GM21529 (cell line): ENCODE measurements around the gene IPO11.

ENCODE experiments used
- ATAC-seq: cut with Tn5 transposase; IDR thresholded peaks from one replicate; pipeline ENCODE4 v1.9.1; 2021; ENCODE audit not compliant: unreplicated experiment

The IPO11 gene

DNA sequence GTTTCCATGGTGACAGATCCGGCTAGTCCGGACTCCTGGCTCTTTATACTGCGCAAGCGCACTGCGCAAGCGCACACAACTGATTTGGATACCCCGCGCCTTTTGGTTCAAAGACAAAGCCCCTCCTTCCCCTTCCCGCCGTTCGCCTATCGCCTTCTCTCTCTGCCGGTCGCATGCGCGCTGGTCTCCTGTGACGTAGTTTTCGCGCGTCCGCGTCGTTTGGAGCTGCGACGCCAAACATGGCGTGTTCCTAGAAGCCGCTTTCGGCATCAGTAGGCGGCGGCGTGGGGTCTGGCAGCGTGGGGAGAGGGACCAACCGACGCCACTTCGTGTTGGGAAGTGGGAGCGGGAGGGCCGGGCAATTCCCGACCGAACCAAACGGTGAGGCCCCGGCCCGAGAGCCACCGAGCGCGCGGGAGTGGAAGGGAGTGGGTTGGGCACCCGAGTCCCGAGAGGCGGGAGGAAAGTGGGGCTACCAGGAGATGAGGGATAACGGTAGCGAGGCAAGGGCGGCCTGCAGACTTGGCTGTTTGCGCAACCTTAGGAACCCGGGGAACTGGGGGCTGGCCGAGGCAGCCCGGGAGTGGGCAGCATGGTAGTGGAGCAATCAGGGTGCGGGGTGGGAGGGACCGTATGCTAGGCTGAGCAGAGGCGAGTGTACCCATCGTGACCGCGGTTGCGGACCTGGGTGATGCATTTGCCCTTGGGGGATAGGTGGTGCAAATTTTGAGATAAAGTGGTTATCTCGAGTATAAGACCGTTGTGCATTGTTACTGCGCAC, at the start of gene IPO11:
Gene IPO11, plus strand, starts transcription at position 215 of the 781 bp plus-strand sequence. CDS start 24,517 bp downstream, outside the sequence.
- peak; percentile 97 for ATAC-seq

DNA sequence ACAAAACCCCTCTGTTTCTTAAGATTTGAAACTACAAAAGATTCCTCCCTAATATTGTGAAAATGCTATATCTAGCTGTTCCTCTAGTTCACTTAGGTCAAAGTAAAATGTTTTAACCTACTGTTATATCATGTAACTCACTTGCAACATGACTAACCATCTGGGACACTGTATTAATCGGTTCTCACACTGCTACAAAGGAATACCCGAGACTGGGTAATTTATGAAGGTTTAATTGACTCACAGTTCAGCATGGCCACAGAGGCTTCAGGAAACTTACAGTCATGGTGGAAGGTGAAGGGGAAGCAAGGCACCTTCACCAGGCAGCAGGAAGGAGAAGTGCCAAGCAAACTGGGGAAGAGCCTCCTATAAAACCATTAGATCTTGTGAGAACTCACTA, 43.5 kb upstream of the IPO11 start:
- no peak for ATAC-seq

DNA sequence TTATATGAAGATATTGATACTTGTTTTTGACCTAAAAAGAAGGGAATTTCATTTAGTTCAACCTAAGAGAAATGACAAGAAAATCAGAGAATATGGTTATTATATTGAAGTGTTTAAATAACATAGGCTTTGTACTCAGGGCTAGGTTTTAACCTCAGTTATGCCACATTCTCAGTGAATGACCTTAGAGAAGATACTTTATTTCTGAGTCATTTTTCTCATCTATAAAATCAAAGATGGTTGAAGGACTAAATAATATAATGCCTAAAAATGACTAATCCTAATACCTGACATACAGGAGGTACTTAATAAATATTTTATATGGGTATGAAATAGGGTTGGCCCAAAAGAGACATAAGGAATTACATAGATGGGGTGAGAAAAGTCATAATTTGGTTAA, 41.2 kb upstream of the IPO11 start:
- ATAC-seq: no peak

DNA sequence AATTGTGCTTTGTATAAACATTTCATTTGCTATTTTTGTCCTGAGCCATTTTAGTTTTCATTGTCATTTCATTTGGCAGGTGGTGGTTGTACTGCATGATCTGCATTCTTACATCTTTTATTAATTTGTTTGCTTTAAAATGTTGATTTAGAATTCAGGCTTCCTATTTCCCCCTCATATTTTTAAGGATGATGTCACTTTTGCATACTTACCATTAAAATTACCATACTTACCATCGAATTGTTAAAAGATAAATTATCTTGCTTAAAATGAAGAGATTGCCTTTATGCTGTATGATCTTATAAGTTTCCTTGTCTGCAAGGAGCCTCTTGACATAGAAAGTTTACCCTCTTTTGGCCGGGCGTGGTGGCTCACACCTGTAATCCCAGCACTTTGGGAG, 40.0 kb upstream of the IPO11 start:
- ATAC-seq: no peak

DNA sequence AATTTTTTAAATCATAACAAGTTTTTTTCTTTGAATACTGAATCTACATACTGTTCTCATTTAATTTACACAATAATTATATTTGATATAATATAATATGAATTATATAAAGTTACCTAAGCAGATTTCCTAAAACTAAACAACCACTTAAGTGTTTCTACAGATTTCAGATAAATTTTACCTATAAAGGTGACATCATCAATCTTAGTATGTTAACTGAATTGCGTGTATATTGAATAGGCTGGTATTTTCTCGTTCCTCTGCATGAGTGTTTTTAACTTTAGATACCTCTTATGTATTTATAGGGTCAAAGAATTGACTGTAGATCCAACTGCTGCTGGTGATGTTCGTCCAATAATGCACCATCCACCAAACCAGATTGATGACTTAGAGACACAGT, 39.2 kb upstream of the IPO11 start:
- no peak for ATAC-seq

DNA sequence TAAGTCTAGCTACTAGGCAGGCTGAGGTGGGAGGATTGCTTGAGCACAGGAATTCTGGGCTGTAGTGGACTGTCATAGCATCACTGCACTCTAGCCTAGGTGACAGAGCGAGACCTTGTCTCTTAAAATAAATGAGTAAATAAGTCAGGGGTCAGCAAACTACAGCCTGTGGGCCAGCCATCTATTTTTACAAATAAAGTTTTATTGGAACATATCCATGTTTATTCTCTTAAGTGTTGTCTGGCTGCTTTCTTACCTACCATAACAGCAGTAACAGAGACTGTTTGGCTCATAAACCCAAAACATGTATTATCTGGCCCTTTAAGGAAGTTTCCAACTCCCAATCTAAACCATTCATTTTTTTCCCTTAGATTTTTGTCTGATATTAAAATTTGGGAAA, 38.5 kb upstream of the IPO11 start:
- no peak for ATAC-seq

DNA sequence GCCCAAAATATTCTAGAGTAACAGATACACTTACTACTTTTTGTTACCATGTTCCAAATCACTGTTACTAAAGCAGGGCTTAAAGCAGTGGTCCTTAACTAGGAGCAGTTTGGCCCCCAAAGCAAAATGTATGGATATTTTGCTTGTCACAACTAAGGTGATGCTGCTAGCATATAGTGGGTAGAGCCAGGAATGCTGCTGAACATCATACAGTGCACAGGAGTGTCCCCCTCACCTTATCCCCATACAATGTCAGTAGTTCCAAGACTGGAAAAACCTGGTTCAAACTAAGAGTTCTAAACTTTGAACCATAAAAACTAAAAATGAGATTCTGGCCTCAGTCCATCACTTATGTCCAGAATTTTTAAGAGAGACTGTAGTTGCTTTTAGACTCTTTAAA, 36.9 kb upstream of the IPO11 start:
- no peak for ATAC-seq

DNA sequence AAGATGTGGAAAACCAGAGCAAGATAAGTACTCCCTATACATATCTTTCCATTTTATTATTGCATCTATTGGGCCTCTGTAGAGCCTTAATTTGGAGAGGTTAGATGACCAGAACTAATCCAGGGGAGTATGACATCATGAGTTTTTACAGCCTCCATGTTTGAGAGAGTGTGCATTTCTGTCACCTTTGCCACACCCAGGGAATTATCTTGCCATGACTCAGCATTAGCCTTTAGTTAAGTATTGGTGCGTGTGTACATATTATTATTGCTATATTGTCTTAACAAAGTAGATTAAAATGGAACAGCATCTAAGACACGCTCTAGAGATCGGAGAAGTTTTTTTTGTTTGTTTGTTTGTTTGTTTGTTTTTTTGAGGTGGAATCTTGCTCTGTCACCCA, 36.5 kb upstream of the IPO11 start:
- no peak for ATAC-seq

DNA sequence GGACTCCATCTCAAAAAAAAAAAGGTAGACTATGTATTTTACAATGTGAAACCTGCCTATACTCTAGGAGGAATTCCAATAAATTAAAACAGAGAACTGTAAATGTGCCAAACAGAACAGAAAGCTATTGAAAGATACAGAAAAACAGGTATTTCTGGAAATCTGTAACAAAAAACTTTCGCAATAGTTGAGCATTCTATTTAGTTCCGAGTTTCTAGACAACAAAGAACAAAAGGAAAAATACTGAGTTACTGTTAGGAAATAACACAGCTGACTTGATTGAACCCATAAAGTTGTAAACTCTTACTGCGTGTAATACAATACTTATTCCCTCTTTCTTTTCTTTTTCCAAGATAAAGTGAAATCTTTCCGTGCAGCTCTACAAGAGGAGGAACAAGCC, 27.4 kb upstream of the IPO11 start:
- no peak for ATAC-seq

DNA sequence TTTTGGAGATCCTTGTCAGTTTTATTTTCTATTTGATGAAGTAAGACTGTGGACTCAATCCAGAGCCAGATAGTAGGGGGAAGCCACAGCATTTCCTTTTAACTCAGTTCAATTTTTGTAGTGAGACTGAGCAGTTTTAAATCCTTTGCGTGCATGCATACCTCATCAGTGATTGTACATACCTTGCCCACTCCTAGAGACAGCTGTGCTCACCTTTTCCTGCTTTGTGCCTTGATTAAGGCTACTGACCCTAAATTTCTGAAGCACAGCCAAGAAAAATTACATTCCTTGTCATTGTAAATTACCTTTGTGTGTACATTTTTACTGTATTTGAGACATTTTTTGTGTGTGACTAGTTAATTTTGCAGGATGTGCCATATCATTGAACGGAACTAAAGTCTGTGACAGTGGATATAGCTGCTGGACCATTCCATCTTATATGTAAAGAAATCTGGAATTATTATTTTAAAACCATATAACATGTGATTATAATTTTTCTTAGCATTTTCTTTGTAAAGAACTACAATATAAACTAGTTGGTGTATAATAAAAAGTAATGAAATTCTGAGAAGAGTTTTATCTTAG, 26.7 kb upstream of the IPO11 start:
- no peak for ATAC-seq

DNA sequence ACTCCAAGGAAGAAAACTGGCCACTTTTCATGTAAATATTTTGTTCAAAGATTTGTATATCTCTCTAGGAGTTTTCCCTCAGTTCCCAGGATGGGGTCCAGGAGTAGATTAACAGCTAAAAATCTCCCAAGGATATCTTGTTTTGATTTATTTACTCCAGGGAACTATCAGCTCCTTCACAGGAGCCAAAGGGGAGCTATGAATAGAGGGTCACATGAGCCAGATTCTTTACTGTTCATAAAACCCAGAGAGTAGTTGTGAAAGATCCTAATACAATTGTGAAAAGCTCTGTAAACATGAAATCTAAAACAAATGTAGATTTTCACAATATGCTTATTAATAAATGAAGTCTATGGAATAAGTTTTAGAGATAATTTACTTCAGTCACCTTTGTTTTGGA, 25.7 kb upstream of the IPO11 start:
- ATAC-seq: no peak

DNA sequence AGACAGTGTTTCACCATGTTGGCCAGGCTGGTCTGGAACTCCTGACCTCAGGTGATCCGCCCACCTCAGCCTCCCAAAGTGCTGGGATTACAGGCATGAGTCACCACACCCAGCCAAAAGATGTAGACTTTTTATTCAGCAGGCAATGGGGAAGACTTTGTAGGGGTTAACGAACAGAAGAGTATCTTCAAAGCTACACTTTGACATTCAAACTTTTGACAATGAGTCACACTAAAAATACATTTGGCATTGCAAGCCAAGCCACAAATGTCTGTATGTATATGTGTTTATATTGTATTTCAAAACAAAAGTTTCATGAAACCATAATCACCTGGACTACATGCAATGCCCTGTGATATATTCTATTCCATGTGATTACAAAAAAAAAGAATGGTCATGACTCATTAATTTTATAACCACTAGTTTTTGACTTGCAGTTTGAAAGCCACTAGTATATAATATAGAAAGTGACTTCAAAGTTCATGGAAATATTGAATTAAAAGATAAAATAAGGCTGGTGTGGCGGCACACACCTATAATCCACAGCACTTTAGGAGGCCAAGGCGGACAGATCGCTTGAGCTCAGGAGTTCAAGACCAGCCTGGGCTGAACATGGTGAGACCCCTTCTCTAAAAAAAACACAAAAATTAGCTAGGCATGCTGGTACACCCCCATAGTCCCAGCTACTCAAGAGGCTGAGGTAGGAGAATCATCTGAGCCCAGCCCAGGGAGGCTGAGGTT, 17.2 kb upstream of the IPO11 start:
- no peak for ATAC-seq

DNA sequence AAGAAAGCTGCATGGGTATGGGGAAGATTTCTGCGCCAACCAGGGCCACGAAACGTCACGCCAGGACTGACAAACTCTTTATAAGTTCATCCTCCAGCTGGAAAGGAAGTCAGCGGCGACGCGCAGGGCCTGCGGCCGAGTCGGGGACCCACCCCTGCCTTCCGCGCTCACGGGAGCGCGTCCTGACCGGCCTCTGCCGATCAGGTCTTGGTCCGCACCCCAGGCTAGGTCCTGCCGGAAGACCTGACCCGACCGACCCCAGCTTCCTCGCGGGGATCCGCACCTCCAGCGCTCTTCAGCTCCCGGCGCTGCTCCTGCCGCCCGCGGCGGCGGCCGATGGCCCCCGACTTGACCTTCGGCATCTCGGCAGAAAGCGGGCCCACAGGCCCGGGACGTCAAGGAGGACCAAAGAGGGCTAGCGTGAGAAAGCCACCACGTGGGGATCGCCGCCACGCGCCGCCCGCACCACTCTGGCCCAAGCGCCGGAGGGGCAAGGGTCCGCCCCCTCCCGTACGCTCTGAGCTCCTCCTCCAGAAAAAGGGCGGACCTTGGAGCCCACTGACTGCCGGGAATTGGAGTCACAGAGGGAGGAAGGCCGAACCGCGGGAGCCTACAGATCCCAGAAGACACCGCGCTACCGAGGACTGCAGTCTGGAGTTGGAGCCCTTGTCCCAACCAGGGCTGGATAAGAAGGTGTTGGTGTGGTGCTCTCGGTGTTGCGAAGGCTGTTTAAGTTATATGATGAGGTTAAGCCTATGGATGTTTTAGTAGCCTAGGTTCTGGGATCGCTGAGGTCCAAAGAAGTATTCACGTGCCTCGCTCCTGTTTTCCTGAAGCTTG, 8.9 kb upstream of the IPO11 start, which contains the start of gene DIMT1:
Gene DIMT1, minus strand, starts transcription at position 495 of the 840 bp plus-strand sequence. Its CDS starts 133 bp downstream, at position 362.
- ATAC-seq: peak; percentile 95

DNA sequence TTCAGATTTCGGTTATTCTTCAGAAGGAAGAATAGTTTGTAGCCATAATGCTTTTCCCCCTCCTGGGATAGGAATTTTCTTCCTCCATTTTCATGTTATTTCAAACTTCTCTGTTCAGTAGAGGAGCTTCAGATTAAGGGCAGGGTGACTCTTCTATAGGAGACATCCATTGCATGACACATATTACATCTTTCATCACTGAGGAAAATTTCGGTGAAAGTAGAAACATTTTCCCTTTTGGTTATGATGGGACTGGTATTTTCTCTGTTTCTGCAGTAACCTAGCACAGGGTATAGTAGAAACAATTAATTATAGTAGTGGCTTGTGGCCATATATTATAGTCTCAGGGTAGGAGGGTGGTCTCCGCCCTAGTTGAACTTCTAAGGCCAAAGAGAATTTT, 1.1 kb downstream of the IPO11 start:
- no peak for ATAC-seq

DNA sequence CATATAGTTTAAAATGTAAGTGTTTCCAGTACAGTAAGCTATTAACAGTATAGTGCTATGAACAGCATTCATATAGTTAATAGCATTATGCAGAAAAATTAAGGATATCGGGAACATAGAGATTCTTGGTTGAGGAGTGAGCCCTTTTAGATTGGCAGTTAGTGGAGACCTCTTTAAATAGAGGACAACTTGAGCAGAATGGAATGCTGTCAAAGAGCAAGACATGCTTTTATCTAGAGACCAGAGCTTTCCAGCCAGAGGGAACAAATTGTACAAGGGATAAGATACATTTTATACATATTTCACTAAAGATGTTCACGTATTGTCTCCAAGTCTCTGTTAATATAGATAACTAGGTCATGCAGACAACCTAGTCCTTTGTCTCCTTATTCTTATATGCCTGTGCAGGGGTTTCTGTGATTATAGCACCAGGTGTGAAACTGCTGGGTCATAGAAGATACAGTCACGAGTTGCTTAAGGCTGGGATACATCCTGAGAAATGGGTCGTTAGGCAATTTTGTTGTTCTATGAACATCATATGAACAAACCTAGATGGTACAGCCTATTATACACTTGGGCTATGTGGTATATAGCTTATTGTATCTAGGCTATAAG, 6.0 kb downstream of the IPO11 start:
- no peak for ATAC-seq

DNA sequence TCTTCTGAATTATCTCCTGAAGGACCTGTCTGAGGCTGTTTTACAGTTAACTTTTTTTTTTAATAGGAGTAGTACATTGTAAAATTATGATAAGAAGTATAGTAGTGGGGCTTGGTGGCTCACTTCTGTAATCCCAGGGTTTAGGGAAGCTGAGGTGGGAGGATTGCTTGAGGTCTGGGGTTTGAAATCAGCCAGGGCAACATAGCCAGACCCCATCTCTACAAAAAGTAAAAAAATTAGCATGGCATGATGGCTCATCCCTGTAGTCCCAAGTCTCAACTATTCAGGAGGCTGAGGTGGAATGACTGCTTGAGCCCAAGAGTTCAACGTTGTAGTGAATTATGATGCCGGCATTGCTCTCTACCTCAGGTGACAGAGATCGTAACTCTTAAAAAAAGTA, 7.0 kb downstream of the IPO11 start:
- no peak for ATAC-seq

DNA sequence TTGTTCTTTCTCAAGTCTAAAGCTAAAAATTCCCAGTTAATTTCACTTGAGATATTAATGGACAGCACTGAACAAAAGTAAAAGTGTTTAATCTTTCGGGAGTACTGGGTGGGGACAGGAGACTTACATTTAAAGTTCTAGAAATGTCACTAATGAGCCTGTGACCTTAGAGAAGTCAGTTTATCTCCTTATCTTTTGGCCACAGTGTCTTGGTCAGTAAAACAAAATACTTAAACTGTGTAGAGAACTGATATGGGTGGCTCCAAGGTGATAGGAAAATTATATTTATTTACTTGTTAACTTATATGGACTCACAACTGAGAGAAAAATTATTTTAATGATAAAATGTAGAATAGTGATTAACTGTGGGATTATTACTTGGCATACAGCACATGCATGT, 8.9 kb downstream of the IPO11 start:
- ATAC-seq: no peak

DNA sequence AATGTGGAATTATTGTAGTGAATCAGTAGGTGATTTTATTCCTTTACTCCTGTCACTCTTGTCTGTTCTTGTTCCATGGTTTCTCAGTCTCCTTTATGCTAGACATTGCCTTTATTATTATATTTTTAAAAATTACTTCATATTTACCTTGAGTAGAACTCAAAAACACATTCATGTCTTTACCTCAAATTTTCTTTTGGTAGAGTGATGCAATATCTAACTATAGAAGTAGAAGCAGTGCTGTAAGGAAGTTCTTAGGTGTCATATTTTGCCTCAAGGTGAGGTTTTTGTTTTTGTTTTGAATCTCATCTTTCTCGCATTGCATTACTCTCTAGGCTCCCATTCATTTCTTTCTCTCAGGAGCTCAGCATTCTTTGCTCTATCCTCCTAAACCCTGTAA, 12.2 kb downstream of the IPO11 start:
- ATAC-seq: no peak

DNA sequence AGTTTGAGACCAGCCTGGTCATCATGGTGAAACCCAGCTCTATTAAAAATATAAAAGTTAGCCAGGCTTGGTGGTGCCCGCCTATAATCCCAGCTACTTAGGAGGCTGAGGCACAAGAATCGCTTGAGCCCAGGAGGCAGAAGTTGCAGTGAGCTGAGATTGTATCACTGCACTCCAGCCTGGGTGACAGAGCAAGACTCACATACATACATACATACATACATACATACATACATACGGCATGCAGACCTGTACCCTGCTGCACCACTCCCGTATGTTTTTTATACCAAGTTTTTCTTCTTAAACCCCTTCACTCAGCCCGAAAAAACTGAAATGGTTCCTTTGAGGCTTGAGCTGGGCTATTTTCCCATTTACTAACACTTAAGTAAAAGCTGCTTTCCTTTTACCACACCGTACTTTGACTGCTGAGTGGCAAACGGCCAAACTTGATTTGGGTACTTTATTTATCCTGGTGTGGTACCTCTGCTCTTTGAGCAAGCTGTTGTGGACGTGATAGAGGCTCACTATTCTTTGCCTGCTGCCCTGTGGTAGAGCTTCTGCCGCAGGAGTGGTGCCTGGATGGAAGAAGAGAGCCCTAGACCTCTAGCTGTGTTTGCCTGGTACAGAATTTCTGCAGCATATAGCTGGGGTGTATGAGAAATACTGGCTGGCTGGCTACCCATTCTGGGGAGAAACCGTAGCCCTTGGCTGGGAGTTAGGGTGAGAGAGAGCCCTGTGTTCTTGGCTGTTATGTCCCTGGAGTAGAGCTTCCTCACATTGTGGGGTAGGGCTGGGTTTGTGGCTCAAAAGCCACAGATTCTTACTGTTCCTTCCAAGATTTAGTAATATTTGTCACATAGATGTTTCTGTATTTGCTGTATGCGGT, 19.4 kb downstream of the IPO11 start:
- no peak for ATAC-seq

DNA sequence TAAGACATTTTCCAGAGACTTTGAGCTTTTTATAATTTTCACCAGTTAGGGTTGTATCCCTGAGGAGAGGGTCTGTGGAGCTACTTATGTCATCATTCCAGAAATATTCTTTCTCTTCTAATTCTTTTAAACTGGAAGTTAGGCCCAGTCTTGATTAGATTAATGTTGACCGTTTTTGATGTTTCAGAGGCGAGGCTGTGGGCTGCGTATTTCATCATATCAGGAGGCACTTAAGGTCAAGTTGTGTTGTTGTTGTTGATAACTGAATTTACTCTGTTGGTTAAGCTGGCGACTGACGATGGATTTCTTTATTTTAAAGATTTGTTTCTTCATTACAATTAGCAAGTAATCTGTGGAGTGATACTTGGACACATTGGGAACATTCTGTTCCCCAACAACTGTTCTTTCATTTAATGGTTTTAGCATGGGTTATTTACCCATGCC, 20.1 kb downstream of the IPO11 start:
- ATAC-seq: no peak
